Astrocyte (in vitro differentiated cells and primary cell): ENCODE measurements around the gene ZSCAN25. TPM values are rescaled to one million over a fixed set of nuclear protein-coding genes. Genes with fewer than 3 reads are reported as not detected.

Experiments
- DNase-seq: peaks from one replicate; pipeline ENCODE4 v3.0.0-alpha.2; 2010; ENCODE audit warnings: low read depth
- FAIRE-seq: peaks from 2 replicates; lab custom pipeline; 2011; peaks lifted over from hg19 to GRCh38; lab: Jason Lieb, UNC
- H2AFZ ChIP-seq: 2 replicates; pipeline ENCODE4 v1.6.0; 2012; ENCODE audit warnings: low read depth, low read length, inconsistent platforms
- H3K27ac ChIP-seq: 2 replicates; pipeline ENCODE4 v1.5.1; 2011; ENCODE audit warnings: low read depth, low read length, inconsistent platforms
- H3K27me3 ChIP-seq: 2 replicates; pipeline ENCODE4 v1.6.0; 2011; ENCODE audit warnings: low read length, inconsistent platforms; ENCODE audit not compliant: insufficient read depth
- H3K36me3 ChIP-seq: 2 replicates; pipeline ENCODE4 v1.5.1; 2011; ENCODE audit warnings: low read length, inconsistent platforms; ENCODE audit not compliant: insufficient read depth
- H3K4me1 ChIP-seq: 2 replicates; pipeline ENCODE4 v1.5.1; 2011; ENCODE audit warnings: low read length, inconsistent platforms; ENCODE audit not compliant: insufficient read depth
- H3K4me2 ChIP-seq: 2 replicates; pipeline ENCODE4 v1.6.0; 2012; ENCODE audit warnings: low read length, inconsistent platforms
- H3K4me3 ChIP-seq: 2 replicates; pipeline ENCODE4 v1.5.1; 2011; ENCODE audit warnings: low read depth, mild to moderate bottlenecking, low read length, inconsistent platforms; ENCODE audit not compliant: insufficient read depth
- H3K79me2 ChIP-seq: 2 replicates; pipeline ENCODE4 v1.6.0; 2012; ENCODE audit warnings: mild to moderate bottlenecking, low read length, inconsistent platforms; ENCODE audit not compliant: insufficient read depth
- H3K9ac ChIP-seq: 2 replicates; pipeline ENCODE4 v1.6.0; 2012; ENCODE audit warnings: mild to moderate bottlenecking, low read length, inconsistent platforms
- H3K9me3 ChIP-seq: 2 replicates; pipeline ENCODE4 v1.5.1; 2012; ENCODE audit warnings: low read depth, mild to moderate bottlenecking, low read length, inconsistent platforms; ENCODE audit not compliant: insufficient read depth
- H4K20me1 ChIP-seq: 2 replicates; pipeline ENCODE4 v1.6.0; 2012; ENCODE audit warnings: low read length, inconsistent platforms; ENCODE audit not compliant: insufficient read depth
- H3K27ac Mint-ChIP-seq: one replicate; pipeline ENCODE4 v1.8.0; 2021; ENCODE audit warnings: mild to moderate bottlenecking, mixed read lengths; ENCODE audit not compliant: unreplicated experiment
- H3K27me3 Mint-ChIP-seq: one replicate; pipeline ENCODE4 v1.8.0; 2021; ENCODE audit warnings: low read depth, mixed read lengths; ENCODE audit not compliant: unreplicated experiment
- H3K36me3 Mint-ChIP-seq: one replicate; pipeline ENCODE4 v1.8.0; 2021; ENCODE audit warnings: low read depth, mixed read lengths; ENCODE audit not compliant: unreplicated experiment
- H3K4me1 Mint-ChIP-seq: one replicate; pipeline ENCODE4 v1.8.0; 2021; ENCODE audit warnings: low read depth, mixed read lengths; ENCODE audit not compliant: unreplicated experiment
- H3K4me3 Mint-ChIP-seq: one replicate; pipeline ENCODE4 v1.8.0; 2021; ENCODE audit warnings: mild to moderate bottlenecking, moderate library complexity, mixed read lengths; ENCODE audit not compliant: unreplicated experiment
- H3K9me3 Mint-ChIP-seq: one replicate; pipeline ENCODE4 v1.8.0; 2021; ENCODE audit warnings: mild to moderate bottlenecking, mixed read lengths; ENCODE audit not compliant: unreplicated experiment
- EZH2 ChIP-seq: IDR thresholded peaks from 2 replicates; pipeline ENCODE4 v1.6.1; 2012; ENCODE audit warnings: mild to moderate bottlenecking, low read length, inconsistent platforms; ENCODE audit not compliant: insufficient read depth
- total RNA-seq: library from RNA; stranded (reverse); gene quantifications from 2 replicates; pipeline ENCODE4 v1.2.1, GENCODE V29; 2021
- TF ChIP-seq, protein P1 (sequence below): IDR thresholded peaks from 2 replicates; pipeline ENCODE4 v1.5.1; 2011; ENCODE audit warnings: low read depth, mild to moderate bottlenecking, inconsistent platforms, low read length, moderate library complexity; ENCODE audit not compliant: insufficient read depth

ZSCAN25 gene
- total RNA-seq, 1 donor from 2014 or later, result 14.6 TPM

- Histone ChIP-seq H3K4me1 (no peaks in the 10 kb centered on the region), H3K27me3 (no peaks in the 10 kb centered on the region), H3K4me2 (no peak overlapping the region), H3K9me3 (no peaks in the 10 kb centered on the region), H2AFZ (no peak overlapping the region), H3K27ac (no peak overlapping the region), H3K9ac (no peak overlapping the region), H3K79me2 (no peaks in the 10 kb centered on the region), H3K4me3 (no peak overlapping the region), H4K20me1 (no peaks in the 10 kb centered on the region), H3K36me3 (no peaks in the 10 kb centered on the region)
- no peak overlapping the region for H3K4me3 Mint-ChIP-seq
- DNase-seq, result no peak
- H3K36me3 Mint-ChIP-seq, result peaks cover 13% of the 10 kb centered on the region
- no peak for TF ChIP-seq EZH2
- TF ChIP-seq, protein P1, sequence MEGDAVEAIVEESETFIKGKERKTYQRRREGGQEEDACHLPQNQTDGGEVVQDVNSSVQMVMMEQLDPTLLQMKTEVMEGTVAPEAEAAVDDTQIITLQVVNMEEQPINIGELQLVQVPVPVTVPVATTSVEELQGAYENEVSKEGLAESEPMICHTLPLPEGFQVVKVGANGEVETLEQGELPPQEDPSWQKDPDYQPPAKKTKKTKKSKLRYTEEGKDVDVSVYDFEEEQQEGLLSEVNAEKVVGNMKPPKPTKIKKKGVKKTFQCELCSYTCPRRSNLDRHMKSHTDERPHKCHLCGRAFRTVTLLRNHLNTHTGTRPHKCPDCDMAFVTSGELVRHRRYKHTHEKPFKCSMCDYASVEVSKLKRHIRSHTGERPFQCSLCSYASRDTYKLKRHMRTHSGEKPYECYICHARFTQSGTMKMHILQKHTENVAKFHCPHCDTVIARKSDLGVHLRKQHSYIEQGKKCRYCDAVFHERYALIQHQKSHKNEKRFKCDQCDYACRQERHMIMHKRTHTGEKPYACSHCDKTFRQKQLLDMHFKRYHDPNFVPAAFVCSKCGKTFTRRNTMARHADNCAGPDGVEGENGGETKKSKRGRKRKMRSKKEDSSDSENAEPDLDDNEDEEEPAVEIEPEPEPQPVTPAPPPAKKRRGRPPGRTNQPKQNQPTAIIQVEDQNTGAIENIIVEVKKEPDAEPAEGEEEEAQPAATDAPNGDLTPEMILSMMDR, result no peak
- no peak for FAIRE-seq
- H3K27me3 Mint-ChIP-seq, result no peaks in the 10 kb centered on the region
- H3K9me3 Mint-ChIP-seq, result no peaks in the 10 kb centered on the region
- no peak overlapping the region for H3K27ac Mint-ChIP-seq
- H3K4me1 Mint-ChIP-seq, result peaks cover 5% of the 10 kb centered on the region
Observed at GRCh38 chr7:99639267-99639666, 22.5 kb downstream of the ZSCAN25 start.

DNA sequence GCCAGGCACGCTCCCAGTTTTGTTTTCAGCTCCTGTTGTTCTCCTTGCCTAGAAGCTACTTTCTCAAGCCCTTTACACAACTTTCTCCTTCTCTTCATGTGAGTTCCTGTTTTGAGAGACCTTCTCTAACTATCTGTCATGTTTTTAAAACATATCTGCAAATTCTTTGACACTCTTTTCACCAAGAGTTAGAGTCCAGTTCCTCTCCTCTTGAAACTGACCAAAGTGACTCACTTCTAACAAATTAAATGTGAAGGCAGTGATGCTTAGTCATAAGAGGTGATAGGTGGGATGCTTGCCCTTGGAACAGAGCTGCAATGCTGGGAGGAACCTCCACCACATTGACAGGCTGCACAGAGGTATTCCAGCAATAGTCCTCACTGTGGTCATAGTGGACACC is 25.3 kb downstream of the ZSCAN25 start:
- H3K27me3 ChIP-seq, result no peaks in the 10 kb centered on the region
- no peaks in the 10 kb centered on the region for H3K79me2 ChIP-seq
- TF ChIP-seq, protein P1, result no peak
- no peak for TF ChIP-seq EZH2
- H3K4me3 ChIP-seq, result no peak overlapping the region
- Mint-ChIP-seq H3K9me3 (peaks cover 2% of the 10 kb centered on the region), H3K27ac (no peak overlapping the region), H3K4me1 (peaks cover 5% of the 10 kb centered on the region), H3K4me3 (no peak overlapping the region), H3K27me3 (no peaks in the 10 kb centered on the region), H3K36me3 (peaks cover 19% of the 10 kb centered on the region)
- H2AFZ ChIP-seq, result no peak overlapping the region
- no peaks in the 10 kb centered on the region for H3K9me3 ChIP-seq
- no peaks in the 10 kb centered on the region for H3K36me3 ChIP-seq
- no peaks in the 10 kb centered on the region for H4K20me1 ChIP-seq
- no peak overlapping the region for H3K27ac ChIP-seq
- H3K4me2 ChIP-seq, result no peak overlapping the region
- FAIRE-seq (no peak), DNase-seq (peak; percentile 18)
- no peak overlapping the region for H3K9ac ChIP-seq
- H3K4me1 ChIP-seq, result no peaks in the 10 kb centered on the region

DNA sequence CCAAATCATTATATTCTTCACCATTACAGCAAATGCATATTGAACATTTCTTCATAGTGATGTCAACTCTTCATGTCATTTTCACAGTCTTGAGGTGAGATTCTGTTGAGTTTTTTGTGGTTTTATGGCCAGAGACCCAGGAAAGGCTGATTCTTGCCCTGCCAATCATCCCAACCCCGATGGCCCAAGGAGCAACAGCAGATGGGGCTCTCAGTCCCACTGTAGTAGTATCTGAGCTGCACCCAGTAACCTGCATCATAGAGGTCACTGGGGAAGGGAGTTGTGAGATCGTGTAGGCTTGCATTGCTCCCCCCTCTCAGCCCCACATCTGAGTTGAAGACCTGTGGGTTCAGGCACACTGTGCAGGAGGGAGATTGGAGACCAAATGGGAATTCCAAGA is 26.7 kb downstream of the ZSCAN25 start:
- Histone ChIP-seq H4K20me1 (no peaks in the 10 kb centered on the region), H3K27me3 (no peaks in the 10 kb centered on the region), H3K4me1 (no peaks in the 10 kb centered on the region), H3K79me2 (no peaks in the 10 kb centered on the region), H3K36me3 (no peaks in the 10 kb centered on the region), H3K9me3 (no peaks in the 10 kb centered on the region), H3K4me2 (no peak overlapping the region), H2AFZ (no peak overlapping the region), H3K27ac (no peak overlapping the region), H3K4me3 (no peak overlapping the region), H3K9ac (no peak overlapping the region)
- peaks cover 16% of the 10 kb centered on the region for H3K36me3 Mint-ChIP-seq
- H3K27me3 Mint-ChIP-seq, result no peaks in the 10 kb centered on the region
- peaks cover 2% of the 10 kb centered on the region for H3K9me3 Mint-ChIP-seq
- no peak overlapping the region for H3K27ac Mint-ChIP-seq
- FAIRE-seq (no peak), DNase-seq (no peak)
- TF ChIP-seq EZH2, result no peak
- TF ChIP-seq, protein P1, result no peak
- H3K4me3 Mint-ChIP-seq, result no peak overlapping the region
- peaks cover 5% of the 10 kb centered on the region for H3K4me1 Mint-ChIP-seq
